ENCODE data around the gene TACC2.

- TF ChIP-seq CTCF (IDR thresholded peaks at IDR 0.05) (no peak), EZH2 (IDR thresholded peaks at IDR 0.05; ENCODE audit: borderline replicate concordance, insufficient read depth, low read depth, low read length, poor library complexity, severe bottlenecking) (no peak)
Observed at GRCh38 chr10:122245136-122245535, 256.2 kb downstream of the TACC2 start.

Measured in B cell (primary cell).